Measurements from ENCODE around the gene AKAP1.

DNA sequence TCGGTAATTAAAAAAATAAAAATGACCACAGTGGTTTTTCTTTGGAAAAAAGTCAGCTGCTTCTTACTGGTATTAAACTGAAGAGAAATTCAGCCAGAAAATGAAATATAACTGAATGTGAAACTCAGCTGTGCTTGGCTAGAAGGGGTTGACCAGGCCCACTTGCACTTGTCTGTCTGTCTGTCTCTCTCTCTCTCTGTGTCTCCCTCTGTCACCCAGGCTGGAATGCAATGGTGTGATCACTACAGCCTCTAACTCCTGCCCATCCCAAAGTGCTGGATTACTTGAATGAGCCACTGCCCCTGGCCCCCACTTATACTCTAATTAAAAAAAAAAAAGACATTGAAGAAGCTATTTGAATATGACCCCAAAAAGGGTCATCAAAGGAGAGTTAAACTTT is 17.3 kb upstream of the AKAP1 start:
- TF ChIP-seq, protein P1, sequence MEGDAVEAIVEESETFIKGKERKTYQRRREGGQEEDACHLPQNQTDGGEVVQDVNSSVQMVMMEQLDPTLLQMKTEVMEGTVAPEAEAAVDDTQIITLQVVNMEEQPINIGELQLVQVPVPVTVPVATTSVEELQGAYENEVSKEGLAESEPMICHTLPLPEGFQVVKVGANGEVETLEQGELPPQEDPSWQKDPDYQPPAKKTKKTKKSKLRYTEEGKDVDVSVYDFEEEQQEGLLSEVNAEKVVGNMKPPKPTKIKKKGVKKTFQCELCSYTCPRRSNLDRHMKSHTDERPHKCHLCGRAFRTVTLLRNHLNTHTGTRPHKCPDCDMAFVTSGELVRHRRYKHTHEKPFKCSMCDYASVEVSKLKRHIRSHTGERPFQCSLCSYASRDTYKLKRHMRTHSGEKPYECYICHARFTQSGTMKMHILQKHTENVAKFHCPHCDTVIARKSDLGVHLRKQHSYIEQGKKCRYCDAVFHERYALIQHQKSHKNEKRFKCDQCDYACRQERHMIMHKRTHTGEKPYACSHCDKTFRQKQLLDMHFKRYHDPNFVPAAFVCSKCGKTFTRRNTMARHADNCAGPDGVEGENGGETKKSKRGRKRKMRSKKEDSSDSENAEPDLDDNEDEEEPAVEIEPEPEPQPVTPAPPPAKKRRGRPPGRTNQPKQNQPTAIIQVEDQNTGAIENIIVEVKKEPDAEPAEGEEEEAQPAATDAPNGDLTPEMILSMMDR (conservative IDR thresholded peaks at IDR 0.05), result no peak
- no peak for TF ChIP-seq EZH2 (IDR thresholded peaks at IDR 0.05; ENCODE audit: low read depth)

Measured in PC-9 (cell line).